22Rv1 (cell line): ENCODE results near the gene CRHR1.
"Not testable (repeated sequence)": the region's sequence is repeated elsewhere in the genome, so short reads cannot be mapped to it uniquely, and the experiment has no call there.

Experiments used
- H3K27ac ChIP-seq: fragments of 450-650 bp; 2 replicates; pipeline ENCODE4 v1.5.1; 2017
- ZFX ChIP-seq: fragments of 450-650 bp; IDR thresholded peaks from 2 replicates; pipeline ENCODE4 v1.6.1; 2017; ENCODE audit warnings: antibody characterized with exemption, borderline replicate concordance
- TF ChIP-seq, protein P1 (sequence below): fragments of 450-650 bp; IDR thresholded peaks from 2 replicates; pipeline ENCODE4 v1.5.1; 2017; ENCODE audit warnings: mild to moderate bottlenecking

The CRHR1 gene

GRCh38 chr17:45784293-45784740 is at the start of gene CRHR1:
Gene CRHR1 (plus strand): TSS chr17:45784320. CDS start chr17:45784545, 225 bp downstream.
- TF ChIP-seq, protein P1, sequence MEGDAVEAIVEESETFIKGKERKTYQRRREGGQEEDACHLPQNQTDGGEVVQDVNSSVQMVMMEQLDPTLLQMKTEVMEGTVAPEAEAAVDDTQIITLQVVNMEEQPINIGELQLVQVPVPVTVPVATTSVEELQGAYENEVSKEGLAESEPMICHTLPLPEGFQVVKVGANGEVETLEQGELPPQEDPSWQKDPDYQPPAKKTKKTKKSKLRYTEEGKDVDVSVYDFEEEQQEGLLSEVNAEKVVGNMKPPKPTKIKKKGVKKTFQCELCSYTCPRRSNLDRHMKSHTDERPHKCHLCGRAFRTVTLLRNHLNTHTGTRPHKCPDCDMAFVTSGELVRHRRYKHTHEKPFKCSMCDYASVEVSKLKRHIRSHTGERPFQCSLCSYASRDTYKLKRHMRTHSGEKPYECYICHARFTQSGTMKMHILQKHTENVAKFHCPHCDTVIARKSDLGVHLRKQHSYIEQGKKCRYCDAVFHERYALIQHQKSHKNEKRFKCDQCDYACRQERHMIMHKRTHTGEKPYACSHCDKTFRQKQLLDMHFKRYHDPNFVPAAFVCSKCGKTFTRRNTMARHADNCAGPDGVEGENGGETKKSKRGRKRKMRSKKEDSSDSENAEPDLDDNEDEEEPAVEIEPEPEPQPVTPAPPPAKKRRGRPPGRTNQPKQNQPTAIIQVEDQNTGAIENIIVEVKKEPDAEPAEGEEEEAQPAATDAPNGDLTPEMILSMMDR = no peak
- TF ChIP-seq ZFX = no peak
- no peak within 1 kb of the TSS for H3K27ac ChIP-seq

GRCh38 chr17:45734598-45734997 is 49.5 kb upstream of the CRHR1 start:
- TF ChIP-seq, protein P1 = no peak
- no peak for TF ChIP-seq ZFX
- no peak overlapping the region for H3K27ac ChIP-seq

GRCh38 chr17:45735488-45735887 is 48.6 kb upstream of the CRHR1 start:
- TF ChIP-seq, protein P1 = no peak
- no peak for TF ChIP-seq ZFX
- no peak overlapping the region for H3K27ac ChIP-seq

DNA sequence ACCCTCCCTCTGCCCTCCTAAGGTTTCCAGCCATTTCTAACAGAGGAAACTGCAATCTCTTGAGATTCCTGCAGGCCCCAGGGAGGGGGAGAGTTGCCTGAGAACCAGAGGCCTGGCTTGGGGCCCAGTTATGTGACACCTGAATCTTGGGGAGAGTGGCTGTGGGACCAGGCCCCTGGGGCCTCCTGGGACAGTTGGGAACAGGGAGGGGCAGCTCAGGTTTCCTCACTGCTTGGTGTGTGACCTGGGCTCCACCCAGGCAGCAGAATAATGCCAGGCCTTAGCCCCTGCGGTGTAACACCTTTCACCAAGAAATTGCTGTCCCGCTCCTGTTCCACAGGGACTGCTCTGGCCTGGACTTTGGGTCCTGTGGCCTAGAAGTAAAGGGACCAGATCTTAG is 44.3 kb upstream of the CRHR1 start:
- TF ChIP-seq ZFX = no peak
- TF ChIP-seq, protein P1 = no peak
- no peak overlapping the region for H3K27ac ChIP-seq

- no peak for TF ChIP-seq ZFX
- TF ChIP-seq, protein P1 = no peak
- no peak overlapping the region for H3K27ac ChIP-seq
These were observed 43.4 kb upstream of the CRHR1 start for GRCh38 chr17:45740553-45741330.

- TF ChIP-seq, protein P1 = no peak
- no peak for TF ChIP-seq ZFX
- no peak overlapping the region for H3K27ac ChIP-seq
These were observed 41.9 kb upstream of the CRHR1 start for GRCh38 chr17:45742251-45742650.

DNA sequence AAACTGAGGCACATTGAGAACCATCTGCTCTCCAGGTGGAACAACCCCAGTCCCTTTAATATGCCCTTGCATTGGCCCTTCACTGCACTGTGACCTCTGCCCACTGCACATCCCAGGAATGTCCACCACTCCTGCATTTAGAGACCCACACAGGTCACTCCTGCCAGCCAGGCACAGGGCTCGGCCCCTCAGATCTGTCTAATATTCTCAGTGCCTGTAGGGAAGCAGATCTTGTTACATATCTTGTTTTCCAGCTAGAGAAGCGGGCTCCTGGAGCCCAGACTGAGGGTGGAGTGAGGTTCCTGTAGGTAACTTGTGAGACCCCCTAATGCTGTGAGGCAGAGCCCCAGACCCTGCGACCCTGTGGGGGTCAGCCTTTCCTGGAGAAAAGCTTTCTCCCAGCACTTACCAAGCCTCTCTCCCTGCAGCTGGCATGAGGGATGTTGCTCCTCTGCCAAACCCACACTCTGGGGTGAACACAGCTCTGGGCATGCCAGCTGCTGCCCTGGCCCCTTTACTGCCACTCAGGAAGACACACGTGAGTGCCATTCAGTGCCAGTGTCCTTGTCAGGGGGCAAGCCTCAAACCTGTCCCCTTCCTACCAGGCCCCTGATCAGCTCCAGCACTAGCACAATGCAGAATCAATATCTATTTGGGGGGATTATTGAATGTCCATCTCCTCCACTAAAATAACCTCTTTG is 40.3 kb upstream of the CRHR1 start:
- TF ChIP-seq, protein P1 = no peak
- TF ChIP-seq ZFX = no peak
- H3K27ac ChIP-seq = no peak overlapping the region

GRCh38 chr17:45744826-45745225 is 39.3 kb upstream of the CRHR1 start:
- H3K27ac ChIP-seq = not testable (repeated sequence)
